H1 (cell line): ENCODE results near the gene IL31RA. TPM values are rescaled to one million over a fixed set of nuclear protein-coding genes. Genes with fewer than 3 reads are reported as not detected.

ENCODE experiments used
- CTCF ChIA-PET: fragments of 300-600 bp; sonication (Branson Sonifier 250); formaldehyde crosslinking; loops from one replicate; lab custom pipeline; 2021; ENCODE audit not compliant: partially characterized antibody; lab: Charles Lee
- POLR2A ChIA-PET: fragments of 300-600 bp; sonication (Branson Sonifier 250); formaldehyde crosslinking; loops from one replicate; lab custom pipeline; 2021; ENCODE audit warnings: inconsistent platforms; ENCODE audit not compliant: partially characterized antibody; lab: Charles Lee
- DNase-seq, 2 experiments: peaks; one replicate each; pipeline versions ENCODE4 v3.0.0 to v3.0.0-alpha.2; 2010 to 2022; ENCODE audit warnings: low spot score in 2 of 2, low read depth in 1 of 2, mixed read lengths in 1 of 2
- FAIRE-seq: peaks from 2 replicates; lab custom pipeline; 2011; peaks lifted over from hg19 to GRCh38; lab: Jason Lieb, UNC
- H2AFZ ChIP-seq: 2 replicates; pipeline ENCODE4 v1.8.1; 2012; ENCODE audit warnings: low read length, inconsistent platforms
- H2AK5ac ChIP-seq: 2 replicates; pipeline ENCODE4 v1.6.1; 2013; ENCODE audit warnings: low read depth, low read length
- H2BK120ac ChIP-seq: replicated peaks from 2 replicates; pipeline ENCODE3; 2013; ENCODE audit warnings: low read depth, low read length, inconsistent platforms
- H2BK12ac ChIP-seq: 2 replicates; pipeline ENCODE4 v1.6.1; 2013; ENCODE audit warnings: low read depth, low read length
- H2BK15ac ChIP-seq: 2 replicates; pipeline ENCODE4 v1.6.1; 2013; ENCODE audit warnings: low read length
- H2BK20ac ChIP-seq: 2 replicates; pipeline ENCODE4 v1.6.1; 2013; ENCODE audit warnings: low read length
- H2BK5ac ChIP-seq: 2 replicates; pipeline ENCODE4 v1.6.1; 2013; ENCODE audit warnings: low read depth, low read length
- H3K14ac ChIP-seq: 2 replicates; pipeline ENCODE4 v1.6.1; 2013; ENCODE audit warnings: inconsistent platforms; ENCODE audit not compliant: insufficient read length
- H3K18ac ChIP-seq: 2 replicates; pipeline ENCODE4 v1.6.1; 2013; ENCODE audit warnings: low read length; ENCODE audit errors: extremely low read depth
- H3K23ac ChIP-seq: 2 replicates; pipeline ENCODE4 v1.6.1; 2013; ENCODE audit warnings: inconsistent platforms; ENCODE audit not compliant: insufficient read length
- H3K23me2 ChIP-seq: 2 replicates; pipeline ENCODE4 v1.6.1; 2013; ENCODE audit warnings: low read depth, low read length
- H3K27ac ChIP-seq: 2 replicates; pipeline ENCODE4 v1.6.1; 2011; ENCODE audit warnings: low read depth, low read length, inconsistent platforms
- H3K27me3 ChIP-seq, 4 experiments: replicated peaks in 1 of 4; 1 replicate in 1 of 4; 2 replicates in 3 of 4; pipeline versions ENCODE4 v1.6.1 to v1.8.1; 2011 to 2013; ENCODE audit warnings: low read length in 3 of 4, mild to moderate bottlenecking in 3 of 4, inconsistent platforms in 2 of 4, mixed read lengths in 2 of 4, moderate library complexity in 1 of 4; ENCODE audit not compliant: control insufficient read depth in 3 of 4, insufficient read depth in 3 of 4; ENCODE audit errors: extremely low read depth in 1 of 4
- H3K36me3 ChIP-seq, 4 experiments: 2 replicates each; pipeline versions ENCODE4 v1.6.1 to v1.8.1; 2011 to 2013; ENCODE audit warnings: mild to moderate bottlenecking in 4 of 4, low read length in 3 of 4, moderate library complexity in 2 of 4, control low read depth in 1 of 4, inconsistent platforms in 1 of 4; ENCODE audit not compliant: insufficient read depth in 4 of 4, control insufficient read depth in 2 of 4
- H3K4ac ChIP-seq: replicated peaks from 2 replicates; pipeline ENCODE3; 2013; ENCODE audit warnings: low read length, low read depth, mixed read lengths, inconsistent platforms; ENCODE audit not compliant: insufficient read length
- H3K4me1 ChIP-seq, 4 experiments: replicated peaks in 1 of 4; 1 replicate in 1 of 4; 2 replicates in 3 of 4; pipeline versions ENCODE4 v1.6.1 to v1.8.1; 2011 to 2013; ENCODE audit warnings: low read length in 3 of 4, inconsistent platforms in 2 of 4, mixed read lengths in 1 of 4; ENCODE audit not compliant: insufficient read depth in 4 of 4, control insufficient read depth in 3 of 4
- H3K4me2 ChIP-seq, 2 experiments: 2 replicates each; pipeline versions ENCODE4 v1.6.1 to v1.8.1; 2011 to 2013; ENCODE audit warnings: low read depth in 2 of 2, low read length in 2 of 2, control low read depth in 1 of 2, inconsistent platforms in 1 of 2, mild to moderate bottlenecking in 1 of 2; ENCODE audit not compliant: insufficient read depth in 1 of 2
- H3K4me3 ChIP-seq, 4 experiments: fragments of 200-600, 300-600 bp in 1 of 4; sonication (generic), shearing (Covaris generic), sonication (Bioruptor Twin) in 1 of 4; 2 replicates each; pipeline versions ENCODE4 v1.5.1 to v1.8.1; 2011 to 2016; ENCODE audit warnings: low read length in 4 of 4, low read depth in 3 of 4, control low read depth in 2 of 4, inconsistent platforms in 2 of 4, mild to moderate bottlenecking in 2 of 4, mixed read lengths in 1 of 4, moderate library complexity in 1 of 4; ENCODE audit not compliant: insufficient read depth in 2 of 4; ENCODE audit errors: extremely low read depth in 1 of 4
- H3K56ac ChIP-seq: replicated peaks from 2 replicates; pipeline ENCODE3; 2013; ENCODE audit warnings: low read depth, mild to moderate bottlenecking, mixed read lengths, low read length, inconsistent platforms; ENCODE audit not compliant: insufficient read length
- H3K79me1 ChIP-seq: 2 replicates; pipeline ENCODE4 v1.6.1; 2013; ENCODE audit warnings: low read depth, low read length, control low read depth
- H3K79me2 ChIP-seq, 2 experiments: 2 replicates each; pipeline versions ENCODE4 v1.6.1 to v1.8.1; 2012 to 2013; ENCODE audit warnings: low read length in 2 of 2, mild to moderate bottlenecking in 2 of 2, inconsistent platforms in 1 of 2; ENCODE audit not compliant: insufficient read depth in 2 of 2, control insufficient read depth in 1 of 2
- H3K9ac ChIP-seq, 4 experiments: replicated peaks in 1 of 4; 1 replicate in 1 of 4; 2 replicates in 3 of 4; pipeline versions ENCODE4 v1.6.1 to v1.8.1; 2011 to 2013; ENCODE audit warnings: low read depth in 3 of 4, low read length in 3 of 4, control low read depth in 2 of 4, mild to moderate bottlenecking in 2 of 4, moderate library complexity in 2 of 4, inconsistent platforms in 1 of 4; ENCODE audit errors: extremely low read depth in 1 of 4
- H3K9me3 ChIP-seq, 2 experiments: 2 replicates each; pipeline versions ENCODE4 v1.6.1 to v1.8.1; 2012 to 2013; ENCODE audit warnings: mild to moderate bottlenecking in 2 of 2, moderate library complexity in 2 of 2, control low read depth in 1 of 2, inconsistent platforms in 1 of 2, low read depth in 1 of 2, low read length in 1 of 2, mixed read lengths in 1 of 2; ENCODE audit not compliant: insufficient read depth in 2 of 2
- H4K20me1 ChIP-seq, 2 experiments: replicated peaks in 1 of 2; 2 replicates each; pipeline versions ENCODE3 to v1.8.1; 2011 to 2013; ENCODE audit warnings: inconsistent platforms in 2 of 2, low read length in 2 of 2, mild to moderate bottlenecking in 1 of 2; ENCODE audit not compliant: insufficient read depth in 2 of 2, control insufficient read depth in 1 of 2
- H4K5ac ChIP-seq: 2 replicates; pipeline ENCODE4 v1.6.1; 2013; ENCODE audit warnings: low read length, low read depth, mixed read lengths, inconsistent platforms; ENCODE audit not compliant: insufficient read length
- H4K8ac ChIP-seq: 2 replicates; pipeline ENCODE4 v1.8.0; 2013; ENCODE audit warnings: mild to moderate bottlenecking, moderate library complexity, low read length, inconsistent platforms; ENCODE audit not compliant: insufficient read depth; ENCODE audit errors: extremely low read depth
- H4K91ac ChIP-seq: replicated peaks from 2 replicates; pipeline ENCODE3; 2013; ENCODE audit warnings: low read length, mixed read lengths, inconsistent platforms; ENCODE audit not compliant: insufficient read length
- EP300 ChIP-seq, 2 experiments: IDR thresholded peaks; 1 replicate in 1 of 2; 2 replicates in 1 of 2; pipeline ENCODE4 v1.6.1; 2011 to 2012; ENCODE audit warnings: low read depth in 2 of 2, low read length in 2 of 2, mild to moderate bottlenecking in 2 of 2, borderline replicate concordance in 1 of 2, inconsistent platforms in 1 of 2, moderate library complexity in 1 of 2
- FOSL1 ChIP-seq: IDR thresholded peaks from 2 replicates; pipeline ENCODE4 v1.6.1; 2011; ENCODE audit warnings: mild to moderate bottlenecking, low read depth, low read length, moderate library complexity; ENCODE audit not compliant: insufficient read depth
- MAFK ChIP-seq: IDR thresholded peaks from 2 replicates; pipeline ENCODE4 v1.6.1; 2012; ENCODE audit warnings: low read depth, mild to moderate bottlenecking, improper control_type of control experiment, low read length
- POLR2AphosphoS5 ChIP-seq: IDR thresholded peaks from 2 replicates; pipeline ENCODE4 v1.6.1; 2011; ENCODE audit warnings: low read depth, low read length
- TAF7 ChIP-seq: optimal IDR thresholded peaks from 2 replicates; pipeline ENCODE3; 2011; ENCODE audit warnings: low read depth, mild to moderate bottlenecking, inconsistent platforms, low read length, moderate library complexity, borderline replicate concordance
- TEAD4 ChIP-seq: IDR thresholded peaks from 2 replicates; pipeline ENCODE4 v1.6.1; 2012; ENCODE audit warnings: low read depth, low read length, inconsistent platforms, mixed read lengths
- WGBS, 2 experiments: shearing (Covaris generic) in 1 of 2; methylation state at CpG; one replicate each; pipeline versions ENCODE4 v1.1.6 to v1.1.7; 2013 to 2015; ENCODE audit warnings: low lambda C conversion rate in 2 of 2, mixed read lengths in 2 of 2, inconsistent platforms in 1 of 2, low coverage in 1 of 2, missing lambda C conversion rate in 1 of 2; ENCODE audit not compliant: insufficient replicate concordance in 2 of 2, insufficient coverage in 1 of 2, insufficient read length in 1 of 2; ENCODE audit errors: extremely low coverage in 1 of 2, missing lambda C conversion rate in 1 of 2; 5-methylcytosine and 5-hydroxymethylcytosine counted together
- polyA plus RNA-seq, 7 experiments: library from polyadenylated mRNA; depleted of rRNA in 3 of 7; stranded (reverse) in 5 of 7; unstranded in 2 of 7; fragments of >200 nt in 5 of 7; fragments of 200-250 nt in 2 of 7; gene quantifications; 1 replicate in 5 of 7; 2 replicates in 1 of 7; 4 replicates in 1 of 7; pipeline versions ENCODE4 v1.2.1 to v1.2.3, GENCODE V29; 2011 to 2013; ENCODE audit warnings: missing spikeins in 2 of 7, mixed read lengths in 2 of 7
- total RNA-seq: library from RNA; stranded (reverse); fragmentation: NEBNext Ultra II Directional; extraction: Animal tissue kit (Norgen Biotek cat#: 25700); gene quantifications from 2 replicates; pipeline ENCODE4 v1.2.1, GENCODE V29; 2021

The IL31RA gene
- total and polyA plus RNA-seq, 2 of the 8 experiments (the other 6 are each of a cell fraction or from before 2014, with no cell fraction given) = not detected

GRCh38 chr5:55902696-55903095, 51.5 kb downstream of the IL31RA start:
- H2AK5ac ChIP-seq = no peak overlapping the region
- no peaks in the 10 kb centered on the region for H3K79me2 ChIP-seq
- no peak overlapping the region for H2BK12ac ChIP-seq
- no peak overlapping the region for H3K4ac ChIP-seq
- no peak for DNase-seq
- no peaks in the 10 kb centered on the region; a peak in 1 of 7 replicates for H3K27me3 ChIP-seq
- no peaks in the 10 kb centered on the region for H4K20me1 ChIP-seq
- H4K5ac ChIP-seq = no peak overlapping the region
- H3K9ac ChIP-seq = no peak overlapping the region
- no peak overlapping the region for H3K18ac ChIP-seq
- H3K23me2 ChIP-seq = no peaks in the 10 kb centered on the region
- no peak overlapping the region for H4K91ac ChIP-seq
- no peak overlapping the region for H3K23ac ChIP-seq
- 79% methylated on average over 5 of the region's 5 CpGs; no CpG with 5 or more reads in 1 of the 2 experiments for WGBS, 2 experiments
- no peak overlapping the region for H2BK5ac ChIP-seq
- H4K8ac ChIP-seq = no peak overlapping the region
- H3K4me3 ChIP-seq = no peak overlapping the region
- CTCF ChIA-PET = no interaction called here
- H3K9me3 ChIP-seq = no peaks in the 10 kb centered on the region
- H2BK15ac ChIP-seq = no peak overlapping the region
- H2BK20ac ChIP-seq = no peak overlapping the region
- no peak overlapping the region; the same call in 1 of the 2 replicates for H2AFZ ChIP-seq
- no peak for FAIRE-seq
- H3K36me3 ChIP-seq = no peaks in the 10 kb centered on the region
- no peaks in the 10 kb centered on the region for H3K79me1 ChIP-seq
- H3K4me1 ChIP-seq = no peaks in the 10 kb centered on the region
- H3K56ac ChIP-seq = no peak overlapping the region
- H3K27ac ChIP-seq = no peak overlapping the region
- no peak for TF ChIP-seq TEAD4
- TF ChIP-seq EP300 (IDR thresholded peaks at IDR 0.05; ENCODE audit: borderline replicate concordance in 1 of 2, low read depth in 2 of 2, low read length in 2 of 2) = no peak
- no peak for TF ChIP-seq MAFK
- TF ChIP-seq FOSL1 = no peak
- no peak for TF ChIP-seq POLR2AphosphoS5
- no peak for TF ChIP-seq TAF7
- H3K4me2 ChIP-seq = no peak overlapping the region
- no peak overlapping the region for H2BK120ac ChIP-seq
- H3K14ac ChIP-seq = no peak overlapping the region
- POLR2A ChIA-PET = no interaction called here
